Endometrial microvascular endothelial cells (primary cell): ENCODE measurements around the gene ZNF407. TPM values are rescaled to one million over a fixed set of nuclear protein-coding genes. Genes with fewer than 3 reads are reported as not detected.

Experiments
- in situ Hi-C: cut with HindIII; loops from 2 replicates; pipeline ENCODE4 v1.10.0; 2017; ENCODE audit warnings: low sequenced_read_pairs, low pct_unique_long_range_greater_than_20kb; ENCODE audit errors: inconsistent ontology term
- total RNA-seq: library from RNA; depleted of rRNA; stranded (reverse); fragments of >200 nt; gene quantifications from one replicate; pipeline ENCODE4 v1.2.3, GENCODE V29; 2015; ENCODE audit errors: inconsistent ontology term

The ZNF407 gene
- total RNA-seq, 1 donor from 2014 or later = 8.7 TPM

DNA sequence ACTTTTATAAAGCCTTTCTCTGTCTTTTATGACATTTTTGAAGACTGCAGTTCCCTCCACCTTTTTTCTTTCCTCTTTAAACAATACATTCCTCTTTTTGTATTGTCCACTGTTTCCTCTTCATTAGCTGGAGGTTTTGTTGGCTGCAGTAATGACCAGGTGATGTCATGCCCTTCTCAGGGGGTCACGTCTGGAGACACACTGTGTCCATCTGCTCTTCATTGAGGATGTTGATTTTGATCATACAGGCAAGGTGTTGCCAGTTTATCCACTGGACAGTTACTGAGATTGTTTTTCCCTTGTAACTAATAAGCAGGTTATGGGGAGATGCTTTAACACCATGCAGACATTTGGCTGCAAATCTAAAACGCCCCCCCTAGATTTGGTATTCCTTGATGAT lies 19.8 kb downstream of the ZNF407 start:
- in situ Hi-C loops = no loop called here

GRCh38 chr18:74622072-74622471 lies 24.4 kb downstream of the ZNF407 start:
- in situ Hi-C loops = no loop called here

GRCh38 chr18:74623047-74623816 lies 25.6 kb downstream of the ZNF407 start:
- in situ Hi-C loops = no loop called here

- in situ Hi-C loops = no loop called here
These were observed 26.8 kb downstream of the ZNF407 start for GRCh38 chr18:74624466-74624865.

GRCh38 chr18:74625157-74625556 lies 27.5 kb downstream of the ZNF407 start:
- in situ Hi-C loops = no loop called here

GRCh38 chr18:74626049-74626874 lies 28.6 kb downstream of the ZNF407 start:
- in situ Hi-C loops = no loop called here

DNA sequence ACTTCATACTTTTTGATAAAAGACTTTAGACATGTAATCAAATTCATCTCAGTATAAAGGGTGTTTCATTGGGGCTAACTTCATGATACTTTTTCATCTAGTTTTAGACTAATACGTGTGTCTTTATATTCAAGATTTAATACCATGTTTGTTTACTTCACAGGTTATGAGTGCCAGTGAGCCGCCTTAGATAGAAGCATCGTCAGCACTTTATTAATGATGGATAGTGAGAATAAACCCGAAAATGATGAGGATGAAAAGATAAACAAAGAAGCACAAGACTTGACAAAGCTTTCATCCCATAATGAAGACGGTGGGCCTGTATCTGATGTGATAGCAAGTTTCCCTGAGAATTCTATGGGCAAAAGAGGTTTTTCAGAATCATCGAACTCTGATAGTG lies 33.1 kb downstream of the ZNF407 start:
- in situ Hi-C loops = no loop called here

DNA sequence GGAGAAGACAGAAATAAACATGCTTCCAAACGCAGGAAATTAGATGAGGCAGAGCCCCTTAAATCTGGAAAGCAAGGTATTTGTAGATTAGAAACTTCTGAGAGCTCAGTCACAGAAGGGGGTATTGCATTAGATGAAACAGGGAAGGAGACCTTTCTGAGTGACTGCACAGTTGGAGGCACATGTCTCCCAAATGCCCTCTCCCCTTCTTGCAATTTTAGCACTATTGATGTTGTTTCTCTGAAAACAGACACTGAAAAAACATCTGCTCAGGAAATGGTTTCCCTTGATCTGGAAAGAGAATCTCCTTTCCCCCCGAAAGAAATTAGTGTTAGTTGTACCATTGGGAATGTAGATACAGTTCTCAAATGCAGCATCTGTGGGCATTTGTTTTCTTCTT lies 33.5 kb downstream of the ZNF407 start:
- in situ Hi-C loops = no loop called here

- in situ Hi-C loops = no loop called here
These were observed 34.1 kb downstream of the ZNF407 start for GRCh38 chr18:74631623-74632350.

GRCh38 chr18:74632351-74632679 lies 34.6 kb downstream of the ZNF407 start:
- in situ Hi-C loops = no loop called here

- in situ Hi-C loops = no loop called here
These were observed 35.2 kb downstream of the ZNF407 start for GRCh38 chr18:74632856-74633255.

DNA sequence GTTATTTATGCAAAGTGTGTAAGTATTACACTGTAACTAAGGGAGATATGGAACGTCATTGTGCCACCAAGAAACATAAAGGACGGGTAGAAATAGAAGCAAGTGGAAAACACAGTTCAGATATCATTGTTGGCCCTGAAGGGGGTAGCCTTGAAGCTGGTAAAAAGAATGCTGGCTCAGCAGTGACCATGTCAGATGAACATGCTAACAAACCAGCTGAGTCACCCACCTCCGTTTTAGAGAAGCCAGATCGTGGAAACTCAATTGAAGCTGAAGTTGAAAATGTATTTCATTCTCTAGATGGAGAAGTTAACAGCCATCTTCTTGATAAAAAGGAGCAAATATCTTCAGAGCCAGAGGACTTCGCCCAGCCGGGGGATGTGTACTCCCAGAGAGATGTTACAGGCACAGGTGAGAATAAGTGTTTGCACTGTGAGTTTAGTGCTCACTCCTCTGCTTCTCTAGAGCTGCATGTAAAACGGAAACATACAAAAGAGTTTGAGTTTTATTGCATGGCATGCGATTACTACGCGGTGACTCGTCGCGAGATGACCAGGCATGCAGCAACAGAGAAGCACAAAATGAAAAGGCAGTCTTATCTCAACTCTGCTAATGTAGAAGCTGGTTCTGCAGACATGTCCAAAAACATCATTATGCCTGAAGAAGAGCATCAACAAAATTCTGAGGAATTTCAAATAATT lies 36.1 kb downstream of the ZNF407 start:
- in situ Hi-C loops = no loop called here

DNA sequence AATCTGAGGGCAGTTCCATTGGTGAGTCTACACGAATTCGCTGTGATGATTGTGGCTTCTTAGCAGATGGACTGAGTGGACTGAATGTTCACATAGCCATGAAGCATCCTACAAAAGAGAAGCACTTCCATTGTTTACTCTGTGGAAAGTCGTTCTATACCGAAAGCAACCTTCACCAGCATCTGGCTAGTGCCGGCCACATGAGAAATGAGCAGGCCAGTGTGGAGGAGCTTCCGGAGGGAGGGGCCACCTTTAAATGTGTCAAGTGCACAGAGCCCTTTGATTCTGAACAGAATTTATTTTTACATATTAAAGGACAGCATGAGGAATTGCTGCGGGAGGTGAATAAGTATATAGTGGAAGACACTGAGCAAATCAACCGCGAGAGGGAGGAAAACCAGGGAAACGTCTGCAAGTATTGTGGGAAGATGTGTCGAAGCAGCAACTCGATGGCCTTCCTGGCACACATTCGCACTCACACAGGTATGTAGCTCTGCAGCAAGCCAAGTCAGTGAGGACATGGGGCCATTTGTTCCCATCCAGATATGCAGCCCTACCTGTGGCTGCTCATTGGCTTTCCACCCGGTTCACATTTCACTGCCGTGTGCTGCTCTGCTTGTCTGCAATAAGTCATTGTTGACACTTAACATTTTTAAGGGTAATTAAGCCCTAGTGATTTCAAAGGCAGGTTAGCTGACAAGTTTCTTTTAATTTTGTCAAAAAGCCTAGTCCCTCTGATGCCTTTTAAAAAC lies 37.7 kb downstream of the ZNF407 start:
- in situ Hi-C loops = no loop called here

GRCh38 chr18:74637070-74637469 lies 39.4 kb downstream of the ZNF407 start:
- in situ Hi-C loops = no loop called here

DNA sequence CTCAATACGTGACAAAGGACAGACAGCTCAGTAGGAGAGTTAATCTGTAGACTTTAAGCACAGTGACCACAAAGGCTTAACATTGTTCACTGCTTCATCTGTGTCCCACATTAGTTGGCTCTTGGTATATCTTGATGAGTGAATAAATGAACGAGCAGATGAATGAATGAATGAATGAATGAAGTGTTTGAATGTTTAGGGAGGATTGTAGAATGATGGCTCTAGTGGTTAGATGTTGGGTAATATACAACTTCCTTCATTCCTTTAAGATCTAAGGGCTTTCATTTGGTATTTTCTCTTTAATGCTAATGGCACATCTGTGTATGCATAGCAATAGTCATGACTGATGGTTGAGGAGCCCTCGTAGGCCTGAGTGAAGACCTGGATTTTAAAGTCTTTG lies 40.5 kb downstream of the ZNF407 start:
- in situ Hi-C loops = no loop called here

GRCh38 chr18:74644713-74645112 lies 47.0 kb downstream of the ZNF407 start:
- in situ Hi-C loops = no loop called here

- in situ Hi-C loops = no loop called here
These were observed 48.0 kb downstream of the ZNF407 start for GRCh38 chr18:74645679-74646078.

DNA sequence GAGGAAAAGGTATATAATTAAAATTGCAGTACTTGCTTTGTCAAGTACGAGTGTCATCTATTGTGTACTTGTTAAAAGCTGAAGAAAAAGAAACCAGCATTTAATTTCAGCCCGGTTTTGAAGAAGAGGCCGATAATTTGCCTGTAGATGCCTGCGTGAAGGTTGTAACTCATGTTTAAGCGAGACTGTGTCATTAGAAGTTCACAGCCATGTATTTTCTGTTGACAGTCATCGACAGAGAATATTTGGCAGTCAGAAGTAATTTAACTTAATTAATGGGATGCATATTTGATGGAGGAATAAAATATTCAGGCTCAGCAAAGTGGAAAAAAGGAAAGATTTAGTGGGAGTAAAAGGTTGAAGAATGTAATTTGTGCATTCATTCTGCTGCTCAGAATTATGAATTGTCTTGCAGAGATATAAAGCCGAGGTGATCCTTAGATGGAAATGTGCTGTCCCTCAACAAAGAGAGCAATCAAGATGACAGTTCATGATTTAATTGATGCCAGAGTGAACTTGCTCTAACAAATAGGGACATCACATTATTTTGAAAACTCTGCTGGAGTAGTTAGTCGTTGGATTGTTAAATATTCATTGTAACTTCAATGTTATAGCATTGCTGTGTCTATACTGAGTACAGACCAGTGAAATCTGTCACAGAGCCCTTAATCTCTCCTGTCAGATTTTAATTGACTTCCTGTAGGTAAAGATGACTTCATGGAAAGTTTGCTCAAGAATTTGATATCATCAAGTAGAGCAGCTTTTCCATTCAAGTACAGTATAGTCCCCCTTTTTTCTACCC lies 53.9 kb downstream of the ZNF407 start:
- in situ Hi-C loops = no loop called here
